GM12878 (cell line): ENCODE results near the gene ITGAL. TPM values are rescaled to one million over a fixed set of nuclear protein-coding genes. Genes with fewer than 3 reads are reported as not detected.
A peak's percentile ranks its signal among the peaks of the same experiment; 100 is the strongest.

ENCODE experiments used
- ATAC-seq: fragments of 200-7000 bp; cut with Tn5 transposase; 3 replicates; pipeline ENCODE4 v1.9.1; 2020; ENCODE audit warnings: mild to moderate bottlenecking, moderate library complexity
- BruUV-seq: library from RNA; stranded (reverse); fragments of 400-500 nt; replicated peaks from 2 replicates; lab custom pipeline; 2021; lab: Mats Ljungman, UMichigan
- CTCF ChIA-PET: fragments of 300-600 bp; sonication (Branson Sonifier 250); formaldehyde crosslinking; extraction: SDS; loops from one replicate; lab custom pipeline; 2021; ENCODE audit warnings: inconsistent platforms; lab: Yijun Ruan, JAX
- POLR2A ChIA-PET: fragments of 350-600 bp; formaldehyde crosslinking; extraction: SDS; loops from one replicate; lab custom pipeline; 2021; ENCODE audit warnings: inconsistent platforms; lab: Charles Lee
- RAD21 ChIA-PET: fragments of 300-600 bp; sonication (Branson Sonifier 250); formaldehyde crosslinking; loops from one replicate; lab custom pipeline; 2023; ENCODE audit warnings: antibody characterized with exemption; ENCODE audit not compliant: unreplicated experiment; lab: Charles Lee
- SMC1A ChIA-PET: fragments of 300-600 bp; sonication (Branson Sonifier 250); formaldehyde crosslinking; loops from one replicate; lab custom pipeline; 2023; ENCODE audit not compliant: unreplicated experiment, uncharacterized antibody; lab: Charles Lee
- DNase-seq: peaks from one replicate; pipeline ENCODE4 v3.0.0-alpha.2; 2011; ENCODE audit warnings: low read depth, low spot score
- FAIRE-seq: peaks from 3 replicates; lab custom pipeline; 2011; peaks lifted over from hg19 to GRCh38; lab: Jason Lieb, UNC
- H2AFZ ChIP-seq: 2 replicates; pipeline ENCODE4 v1.6.0; 2011; ENCODE audit warnings: low read depth, low read length, control low read depth; ENCODE audit not compliant: control insufficient read depth
- H3K27ac ChIP-seq: 2 replicates; pipeline ENCODE4 v1.5.1; 2011; ENCODE audit warnings: control low read depth; ENCODE audit not compliant: control insufficient read depth, insufficient read depth
- H3K27me3 ChIP-seq, 2 experiments: replicated peaks in 1 of 2; 2 replicates each; pipeline versions ENCODE4 v1.6.0 to v1.6.1; 2011; ENCODE audit warnings: low read length in 1 of 2; ENCODE audit not compliant: control insufficient read depth in 2 of 2, insufficient read depth in 2 of 2
- H3K36me3 ChIP-seq, 2 experiments: 2 replicates each; pipeline ENCODE4 v1.5.1; 2011; ENCODE audit warnings: low read length in 1 of 2; ENCODE audit not compliant: control insufficient read depth in 2 of 2, insufficient read depth in 2 of 2
- H3K4me1 ChIP-seq: 2 replicates; pipeline ENCODE4 v1.6.1; 2011; ENCODE audit warnings: mild to moderate bottlenecking, low read length, moderate library complexity, mixed read lengths; ENCODE audit not compliant: control insufficient read depth, insufficient read depth
- H3K4me2 ChIP-seq: 2 replicates; pipeline ENCODE4 v1.6.0; 2011; ENCODE audit warnings: control low read depth; ENCODE audit not compliant: control insufficient read depth, insufficient read depth
- H3K4me3 ChIP-seq: fragments of 200-600 bp; sonication (generic); 2 replicates; pipeline ENCODE4 v1.5.1; 2016
- H3K79me2 ChIP-seq: 2 replicates; pipeline ENCODE4 v1.6.0; 2011; ENCODE audit warnings: low read length; ENCODE audit not compliant: control insufficient read depth, insufficient read depth
- H3K9ac ChIP-seq: 2 replicates; pipeline ENCODE4 v1.8.0; 2011; ENCODE audit warnings: low read length, control low read depth, mixed read lengths; ENCODE audit not compliant: control insufficient read depth, insufficient read depth
- H3K9me3 ChIP-seq: replicated peaks from 3 replicates; pipeline ENCODE4 v1.5.1; 2011; ENCODE audit warnings: mild to moderate bottlenecking, low read length; ENCODE audit not compliant: control insufficient read depth, insufficient read depth
- H4K20me1 ChIP-seq: 2 replicates; pipeline ENCODE4 v1.6.0; 2011; ENCODE audit not compliant: control insufficient read depth, insufficient read depth
- CTCF ChIP-seq, 3 experiments: IDR thresholded peaks in 2 of 3; conservative IDR thresholded peaks in 1 of 3; 2 replicates each; pipeline ENCODE4 v1.5.1; 2011; ENCODE audit warnings: low read depth in 3 of 3, low read length in 3 of 3, mild to moderate bottlenecking in 3 of 3, control low read depth in 2 of 3, moderate library complexity in 2 of 3, inconsistent platforms in 1 of 3, mixed read lengths in 1 of 3; ENCODE audit not compliant: control insufficient read depth in 2 of 3, insufficient read depth in 1 of 3; ENCODE audit errors: extremely low read depth in 1 of 3
- EED ChIP-seq: sonication (generic); IDR thresholded peaks from 2 replicates; pipeline ENCODE4 v1.6.1; 2016; ENCODE audit warnings: antibody characterized with exemption, low read depth
- HDAC2 ChIP-seq: fragments of 200-600 bp; sonication (generic); IDR thresholded peaks from 2 replicates; pipeline ENCODE4 v1.6.1; 2017
- NR2C2 ChIP-seq: IDR thresholded peaks from 2 replicates; pipeline ENCODE4 v1.6.1; 2011; ENCODE audit warnings: borderline replicate concordance, low read depth; ENCODE audit not compliant: control insufficient read depth, insufficient read length
- PAX8 ChIP-seq: fragments of 450-650 bp; IDR thresholded peaks from 2 replicates; pipeline ENCODE4 v1.6.1; 2017; ENCODE audit warnings: mild to moderate bottlenecking, moderate library complexity
- RAD21 ChIP-seq: IDR thresholded peaks from 2 replicates; pipeline ENCODE4 v1.6.1; 2011; ENCODE audit warnings: mild to moderate bottlenecking, low read depth, low read length, moderate library complexity; ENCODE audit not compliant: insufficient read depth
- REST ChIP-seq: IDR thresholded peaks from 2 replicates; pipeline ENCODE4 v1.6.1; 2012; ENCODE audit warnings: mild to moderate bottlenecking, low read depth, low read length
- SRF ChIP-seq, 2 experiments: IDR thresholded peaks; 2 replicates each; pipeline ENCODE4 v1.6.1; 2011; ENCODE audit warnings: low read depth in 2 of 2, low read length in 2 of 2, mild to moderate bottlenecking in 1 of 2, moderate library complexity in 1 of 2
- WRNIP1 ChIP-seq: IDR thresholded peaks from 2 replicates; pipeline ENCODE4 v1.6.1; 2011; ENCODE audit warnings: low read depth, low read length, improper control_type of control experiment, borderline replicate concordance
- ZNF592 ChIP-seq: fragments of 450-650 bp; IDR thresholded peaks from 2 replicates; pipeline ENCODE4 v1.6.1; 2017; ENCODE audit warnings: mild to moderate bottlenecking, moderate library complexity
- WGBS: methylation state at CpG from one replicate; pipeline ENCODE4 v1.1.6; 2016; ENCODE audit warnings: low lambda C conversion rate; ENCODE audit not compliant: insufficient replicate concordance, insufficient coverage; ENCODE audit errors: missing lambda C conversion rate; 5-methylcytosine and 5-hydroxymethylcytosine counted together
- in situ Hi-C: fragments of 300-500 bp; cut with MboI; formaldehyde crosslinking; loops from 9 replicates; pipeline ENCODE4 v1.14.3; 2018; ENCODE audit warnings: mixed read lengths
- intact Hi-C: fragments of 100-400 bp; cut with micrococcal nuclease; formaldehyde crosslinking; loops from one replicate; pipeline ENCODE4 v1.14.2; 2022; ENCODE audit not compliant: unreplicated experiment
- polyA plus RNA-seq, 11 experiments: library from polyadenylated mRNA; depleted of rRNA in 4 of 11; unstranded in 6 of 11; stranded (reverse) in 5 of 11; fragments of >200 nt; fragmentation: Nextera tagmentation in 4 of 11; fragmentation: Illumina TruSeq in 1 of 11; extraction: Ambion mirVana in 4 of 11; extraction: Trizol in 1 of 11; gene quantifications; 1 replicate in 1 of 11; 2 replicates in 10 of 11; pipeline versions ENCODE4 v1.2.1 to v1.2.3, GENCODE V29; 2011 to 2016; ENCODE audit warnings: inconsistent platforms in 2 of 11, missing spikeins in 2 of 11, low read depth in 1 of 11
- total RNA-seq, 4 experiments: library from RNA; depleted of rRNA in 3 of 4; stranded (reverse); fragments of >200 nt in 3 of 4; fragmentation: Illumina TruSeq in 1 of 4; extraction: Trizol in 1 of 4; gene quantifications; 2 replicates each; pipeline versions ENCODE4 v1.2.1 to v1.2.3, GENCODE V29; 2013 to 2021

Gene ITGAL
- total and polyA plus RNA-seq, 10 of the 15 experiments (the other 5 are each of a cell fraction or from before 2014, with no cell fraction given) = 10.7 to 170 (median 96.9) TPM

GRCh38 chr16:30569746-30570635 is 97.4 kb downstream of the ITGAL start:
- Histone ChIP-seq H3K36me3 (no peaks in the 10 kb centered on the region; a peak in 1 of 4 replicates), H4K20me1 (no peaks in the 10 kb centered on the region), H3K9ac (no peak overlapping the region), H3K27ac (no peak overlapping the region), H2AFZ (no peak overlapping the region), H3K9me3 (no peaks in the 10 kb centered on the region), H3K4me2 (peak overlapping the region; percentile 26; the same call in 1 of the 2 replicates), H3K79me2 (peaks cover 11% of the 10 kb centered on the region), H3K4me1 (peaks cover 27% of the 10 kb centered on the region), H3K4me3 (no peak overlapping the region), H3K27me3 (no peaks in the 10 kb centered on the region)
- ChIA-PET RAD21 (interaction anchor here (1.1 to 3.3 kb wide), 5 partner anchors 12 to 140 kb away, joined by 4 to 28 read pairs (median 8); partner anchors contain the start of genes DCTPP1, ZNF764 and ZNF785), CTCF (interaction anchor here (1.2 to 3.1 kb wide), 3 partner anchors 8 to 34 kb away, joined by 5 to 13 read pairs (median 8); partner anchors contain the start of gene ZNF764), SMC1A (interaction anchor here (0.7 to 1.2 kb wide), 4 partner anchors 11 to 150 kb away, joined by 3 to 4 read pairs (median 3); partner anchors contain the start of gene DCTPP1), POLR2A (interaction anchor here (0.9 to 3.1 kb wide), 3 partner anchors 8 to 140 kb away, joined by 3 to 31 read pairs (median 14); partner anchors contain the start of genes DCTPP1 and ZNF764)
- FAIRE-seq = no peak
- no TSS peak for BruUV-seq
- in situ Hi-C loops (no loop called here), intact Hi-C loops (loop anchor here (10.0 kb wide), 1 partner anchor 85 kb away; the partner anchor contains the start of genes FBRS and PRR14)
- DNase-seq = no peak
- no peak for ATAC-seq
- 97% methylated on average over 40 of the region's 44 CpGs for WGBS
- no peak for TF ChIP-seq PAX8
- no peak for TF ChIP-seq REST
- TF ChIP-seq CTCF (IDR thresholded peaks at IDR 0.05 in 2 of 3, conservative IDR thresholded peaks at IDR 0.05 in 1 of 3; ENCODE audit: control insufficient read depth in 2 of 3, extremely low read depth in 1 of 3, insufficient read depth in 1 of 3, low read depth in 3 of 3, low read length in 3 of 3) = no peak
- TF ChIP-seq ZNF592 = no peak
- TF ChIP-seq WRNIP1 = no peak
- TF ChIP-seq HDAC2 = no peak
- TF ChIP-seq RAD21 = no peak
- no peak for TF ChIP-seq EED
- no peak for TF ChIP-seq SRF (IDR thresholded peaks at IDR 0.05; ENCODE audit: low read depth in 2 of 2, low read length in 2 of 2)
- TF ChIP-seq NR2C2 = no peak
